ENCODE measurements around the gene ERMARD. TPM values are rescaled to one million over a fixed set of nuclear protein-coding genes. Genes with fewer than 3 reads are reported as not detected.

Gene ERMARD
- total RNA-seq, 1 experiment from 2014 or later, result 13.6 TPM

- Histone ChIP-seq H2AFZ (ENCODE audit: low read length) (no peak overlapping the region), H4K5ac (ENCODE audit: insufficient read length, low read depth, low read length) (no peak overlapping the region), H3K18ac (ENCODE audit: insufficient read length, low read depth, low read length) (no peak overlapping the region), H2BK120ac (ENCODE audit: low read depth, low read length, poor library complexity, severe bottlenecking) (no peak overlapping the region), H3T11ph (ENCODE audit: low read length) (no peak overlapping the region), H2AK5ac (ENCODE audit: insufficient read length, low read length) (no peak overlapping the region), H3K23me2 (ENCODE audit: insufficient read length, low read depth, low read length, poor library complexity, severe bottlenecking) (no peaks in the 10 kb centered on the region), H3K56ac (ENCODE audit: insufficient read length, low read depth, low read length) (no peak overlapping the region), H3K9ac (ENCODE audit: extremely low read depth, insufficient read length, low read length) (no peak overlapping the region), H3K79me2 (ENCODE audit: insufficient read depth, low read length) (no peaks in the 10 kb centered on the region), H2BK12ac (ENCODE audit: insufficient read length, low read depth, low read length) (no peak overlapping the region), H4K91ac (ENCODE audit: insufficient read length, low read depth, low read length) (no peak overlapping the region), H4K8ac (replicated peaks; ENCODE audit: insufficient read length, low read depth, low read length) (no peak overlapping the region), H2BK15ac (ENCODE audit: low read depth, low read length) (no peak overlapping the region), H3K23ac (ENCODE audit: insufficient read length, low read depth, low read length) (no peak overlapping the region), H3K79me1 (ENCODE audit: insufficient read depth, low read depth, low read length, poor library complexity, severe bottlenecking) (no peaks in the 10 kb centered on the region), H3K27ac (ENCODE audit: insufficient read length, low read depth, low read length) (no peak overlapping the region), H3K4ac (ENCODE audit: low read depth, low read length) (no peak overlapping the region), H4K20me1 (ENCODE audit: control insufficient read depth, insufficient read depth, insufficient read length) (no peaks in the 10 kb centered on the region), H3K4me2 (ENCODE audit: insufficient read depth, insufficient read length, low read length) (no peak overlapping the region), H2BK20ac (ENCODE audit: low read depth, low read length, poor library complexity, severe bottlenecking) (no peak overlapping the region), H2BK5ac (ENCODE audit: insufficient read length, low read length) (no peak overlapping the region), H3K27me3 (ENCODE audit: insufficient read depth, low read length) (no peaks in the 10 kb centered on the region), H3K4me1 (ENCODE audit: insufficient read depth, low read length) (no peaks in the 10 kb centered on the region), H3K14ac (ENCODE audit: insufficient read depth, low read length) (no peak overlapping the region; the same call in 1 of the 2 replicates), H3K9me3 (ENCODE audit: control insufficient read depth, low read depth, low read length) (no peaks in the 10 kb centered on the region)
- Mint-ChIP-seq H3K4me3 (no peak overlapping the region), H3K4me1 (peaks cover 3 to 5% of the 10 kb centered on the region in 2 experiments; a peak in 1 of 4 replicates), H3K36me3 (ENCODE audit: insufficient read depth in 1 of 3, low read depth in 3 of 3) (no peaks in the 10 kb centered on the region), H3K9me3 (no peaks in the 10 kb centered on the region), H3K27ac (no peak overlapping the region), H3K27me3 (ENCODE audit: low read depth) (peaks cover 7% of the 10 kb centered on the region)
- peak; percentile 31 for DNase-seq
- WGBS (ENCODE audit: extremely low coverage, insufficient read length, low lambda C conversion rate), result no CpG with 5 or more reads among the region's 9 CpGs
- TF ChIP-seq, protein P1, sequence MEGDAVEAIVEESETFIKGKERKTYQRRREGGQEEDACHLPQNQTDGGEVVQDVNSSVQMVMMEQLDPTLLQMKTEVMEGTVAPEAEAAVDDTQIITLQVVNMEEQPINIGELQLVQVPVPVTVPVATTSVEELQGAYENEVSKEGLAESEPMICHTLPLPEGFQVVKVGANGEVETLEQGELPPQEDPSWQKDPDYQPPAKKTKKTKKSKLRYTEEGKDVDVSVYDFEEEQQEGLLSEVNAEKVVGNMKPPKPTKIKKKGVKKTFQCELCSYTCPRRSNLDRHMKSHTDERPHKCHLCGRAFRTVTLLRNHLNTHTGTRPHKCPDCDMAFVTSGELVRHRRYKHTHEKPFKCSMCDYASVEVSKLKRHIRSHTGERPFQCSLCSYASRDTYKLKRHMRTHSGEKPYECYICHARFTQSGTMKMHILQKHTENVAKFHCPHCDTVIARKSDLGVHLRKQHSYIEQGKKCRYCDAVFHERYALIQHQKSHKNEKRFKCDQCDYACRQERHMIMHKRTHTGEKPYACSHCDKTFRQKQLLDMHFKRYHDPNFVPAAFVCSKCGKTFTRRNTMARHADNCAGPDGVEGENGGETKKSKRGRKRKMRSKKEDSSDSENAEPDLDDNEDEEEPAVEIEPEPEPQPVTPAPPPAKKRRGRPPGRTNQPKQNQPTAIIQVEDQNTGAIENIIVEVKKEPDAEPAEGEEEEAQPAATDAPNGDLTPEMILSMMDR (conservative IDR thresholded peaks at IDR 0.05), result no peak
These were observed 13.0 kb upstream of the ERMARD start for GRCh38 chr6:169738204-169738975.
